ENCODE data around the gene CTNND2.

CTNND2 gene

GRCh38 chr5:11518676-11519075 is 385.6 kb downstream of the CTNND2 start:
- H3K4me3 ChIP-seq (ENCODE audit: low read depth, low read length) = no peak overlapping the region
- no peak for TF ChIP-seq CTCF (conservative IDR thresholded peaks at IDR 0.05; ENCODE audit: low read depth, low read length)
- no peak for DNase-seq (ENCODE audit: low read depth)

- H3K4me3 ChIP-seq (ENCODE audit: low read depth, low read length) = no peak overlapping the region
- no peak for DNase-seq (ENCODE audit: low read depth)
- no peak for TF ChIP-seq CTCF (conservative IDR thresholded peaks at IDR 0.05; ENCODE audit: low read depth, low read length)
Observed at GRCh38 chr5:11514705-11515432, 389.4 kb downstream of the CTNND2 start.

GRCh38 chr5:11511878-11512277 is 392.4 kb downstream of the CTNND2 start:
- no peak overlapping the region for H3K4me3 ChIP-seq (ENCODE audit: low read depth, low read length)
- TF ChIP-seq CTCF (conservative IDR thresholded peaks at IDR 0.05; ENCODE audit: low read depth, low read length) = no peak
- DNase-seq (ENCODE audit: low read depth) = no peak

- no peak for DNase-seq (ENCODE audit: low read depth)
- no peak overlapping the region for H3K4me3 ChIP-seq (ENCODE audit: low read depth, low read length)
- TF ChIP-seq CTCF (conservative IDR thresholded peaks at IDR 0.05; ENCODE audit: low read depth, low read length) = no peak
Observed at GRCh38 chr5:11510889-11511288, 393.4 kb downstream of the CTNND2 start.

GRCh38 chr5:11509793-11510192 is 394.5 kb downstream of the CTNND2 start:
- DNase-seq (ENCODE audit: low read depth) = no peak
- H3K4me3 ChIP-seq (ENCODE audit: low read depth, low read length) = no peak overlapping the region
- TF ChIP-seq CTCF (conservative IDR thresholded peaks at IDR 0.05; ENCODE audit: low read depth, low read length) = no peak

- TF ChIP-seq CTCF (conservative IDR thresholded peaks at IDR 0.05; ENCODE audit: low read depth, low read length) = no peak
- no peak for DNase-seq (ENCODE audit: low read depth)
- no peak overlapping the region for H3K4me3 ChIP-seq (ENCODE audit: low read depth, low read length)
Observed at GRCh38 chr5:11507156-11507910, 396.9 kb downstream of the CTNND2 start.

GRCh38 chr5:11504886-11505193 is 399.4 kb downstream of the CTNND2 start:
- DNase-seq (ENCODE audit: low read depth) = peak; percentile 1
- no peak overlapping the region for H3K4me3 ChIP-seq (ENCODE audit: low read depth, low read length)
- TF ChIP-seq CTCF (conservative IDR thresholded peaks at IDR 0.05; ENCODE audit: low read depth, low read length) = no peak
